Measurements from ENCODE around the gene HOXD10. TPM values are rescaled to one million over a fixed set of nuclear protein-coding genes. Genes with fewer than 3 reads are reported as not detected.
A peak's percentile ranks its signal among the peaks of the same experiment; 100 is the strongest.

HOXD10 gene
- total RNA-seq, 1 donor from 2014 or later, result 4.4 TPM

GRCh38 chr2:176106581-176107539 is 9.7 kb upstream of the HOXD10 start, which contains the start of gene HOXD11:
Gene HOXD11 (plus strand): TSS chr2:176107280. CDS start chr2:176107356, 76 bp downstream.
- DNase-seq (ENCODE audit: low spot score), result peak; percentile 59

- DNase-seq (ENCODE audit: low spot score), result peak; percentile 41
Observed at GRCh38 chr2:176107731-176108181, 8.8 kb upstream of the HOXD10 start.

GRCh38 chr2:176109192-176109901 is 7.2 kb upstream of the HOXD10 start:
- DNase-seq (ENCODE audit: low spot score), result peak; percentile 26

- DNase-seq (ENCODE audit: low spot score), result no peak
Observed at GRCh38 chr2:176109946-176110345, 6.6 kb upstream of the HOXD10 start.

- no peak for DNase-seq (ENCODE audit: low spot score)
Observed at GRCh38 chr2:176110415-176111308, 5.9 kb upstream of the HOXD10 start.

GRCh38 chr2:176111309-176111663 is 5.3 kb upstream of the HOXD10 start:
- DNase-seq (ENCODE audit: low spot score), result no peak

- DNase-seq (ENCODE audit: low spot score), result no peak
Observed at GRCh38 chr2:176111846-176112374, 4.7 kb upstream of the HOXD10 start.

GRCh38 chr2:176112375-176113302 is 3.9 kb upstream of the HOXD10 start:
- peak; percentile 31 for DNase-seq (ENCODE audit: low spot score)

GRCh38 chr2:176114120-176114929 is 2.3 kb upstream of the HOXD10 start:
- DNase-seq (ENCODE audit: low spot score), result peak; percentile 37

GRCh38 chr2:176114930-176115625 is 1.5 kb upstream of the HOXD10 start:
- DNase-seq (ENCODE audit: low spot score), result no peak

- DNase-seq (ENCODE audit: low spot score), result no peak
Observed at GRCh38 chr2:176117162-176117822, 714 bp downstream of the HOXD10 start.

- DNase-seq (ENCODE audit: low spot score), result no peak
Observed at GRCh38 chr2:176117823-176118371, 1.3 kb downstream of the HOXD10 start.

GRCh38 chr2:176118601-176119339 is 2.2 kb downstream of the HOXD10 start:
- DNase-seq (ENCODE audit: low spot score), result no peak

GRCh38 chr2:176120364-176121189 is 4.0 kb downstream of the HOXD10 start:
- DNase-seq (ENCODE audit: low spot score), result no peak

- no peak for DNase-seq (ENCODE audit: low spot score)
Observed at GRCh38 chr2:176121190-176122051, 4.8 kb downstream of the HOXD10 start.
